DND-41 (cell line): ENCODE data around the gene PDZD4.
"Not testable (repeated sequence)": the region's sequence is repeated elsewhere in the genome, so short reads cannot be mapped to it uniquely, and the experiment has no call there.

Source experiments
- ATAC-seq: fragments of 200-7000 bp; cut with Tn5 transposase; 3 replicates; pipeline ENCODE4 v1.9.1; 2021; ENCODE audit warnings: low read depth; ENCODE audit not compliant: insufficient read depth
- DNase-seq: peaks from one replicate; pipeline ENCODE4 v3.0.0-alpha.2; 2020
- H2AFZ ChIP-seq: 2 replicates; pipeline ENCODE4 v1.6.0; 2012; ENCODE audit warnings: low read depth, low read length
- H3K27ac ChIP-seq: 2 replicates; pipeline ENCODE4 v1.5.1; 2012; ENCODE audit warnings: low read length, inconsistent platforms
- H3K27me3 ChIP-seq: fragments of 200-600 bp; sonication (generic); 2 replicates; pipeline ENCODE4 v1.6.0; 2012; ENCODE audit warnings: low read length, mild to moderate bottlenecking, inconsistent platforms; ENCODE audit not compliant: insufficient read depth, poor library complexity
- H3K36me3 ChIP-seq: 2 replicates; pipeline ENCODE4 v1.5.1; 2012; ENCODE audit warnings: low read length, inconsistent platforms; ENCODE audit not compliant: insufficient read depth
- H3K4me1 ChIP-seq: 2 replicates; pipeline ENCODE4 v1.5.1; 2012; ENCODE audit warnings: mild to moderate bottlenecking, low read length; ENCODE audit not compliant: insufficient read depth
- H3K4me2 ChIP-seq: 2 replicates; pipeline ENCODE4 v1.6.0; 2012; ENCODE audit warnings: mild to moderate bottlenecking, moderate library complexity, low read length, inconsistent platforms; ENCODE audit not compliant: insufficient read depth
- H3K4me3 ChIP-seq, 2 experiments: fragments of 200-600 bp in 1 of 2; shearing (Covaris generic) in 1 of 2; 2 replicates each; pipeline ENCODE4 v1.5.1; 2012 to 2016; ENCODE audit warnings: inconsistent platforms in 2 of 2, low read length in 2 of 2, mild to moderate bottlenecking in 2 of 2, low read depth in 1 of 2, moderate library complexity in 1 of 2
- H3K79me2 ChIP-seq: 2 replicates; pipeline ENCODE4 v1.6.0; 2012; ENCODE audit warnings: low read length, inconsistent platforms; ENCODE audit not compliant: insufficient read depth
- H3K9ac ChIP-seq: 2 replicates; pipeline ENCODE4 v1.6.0; 2012; ENCODE audit warnings: low read depth, mild to moderate bottlenecking, inconsistent platforms, low read length, moderate library complexity
- H3K9me3 ChIP-seq: 2 replicates; pipeline ENCODE4 v1.5.1; 2012; ENCODE audit warnings: low read length, moderate library complexity, mild to moderate bottlenecking, inconsistent platforms; ENCODE audit not compliant: insufficient read depth, severe bottlenecking
- H4K20me1 ChIP-seq: 2 replicates; pipeline ENCODE4 v1.6.0; 2012; ENCODE audit warnings: low read length; ENCODE audit not compliant: insufficient read depth
- EZH2 ChIP-seq: IDR thresholded peaks from 3 replicates; pipeline ENCODE4 v1.6.1; 2012; ENCODE audit warnings: borderline replicate concordance, low read depth, mild to moderate bottlenecking, moderate library complexity, low read length, inconsistent platforms; ENCODE audit not compliant: severe bottlenecking
- TF ChIP-seq, protein P1 (sequence below): IDR thresholded peaks from 2 replicates; pipeline ENCODE4 v1.5.1; 2012; ENCODE audit warnings: borderline replicate concordance, low read length, moderate library complexity, mild to moderate bottlenecking; ENCODE audit not compliant: poor library complexity, severe bottlenecking; ENCODE audit errors: extremely low read depth

PDZD4 gene

DNA sequence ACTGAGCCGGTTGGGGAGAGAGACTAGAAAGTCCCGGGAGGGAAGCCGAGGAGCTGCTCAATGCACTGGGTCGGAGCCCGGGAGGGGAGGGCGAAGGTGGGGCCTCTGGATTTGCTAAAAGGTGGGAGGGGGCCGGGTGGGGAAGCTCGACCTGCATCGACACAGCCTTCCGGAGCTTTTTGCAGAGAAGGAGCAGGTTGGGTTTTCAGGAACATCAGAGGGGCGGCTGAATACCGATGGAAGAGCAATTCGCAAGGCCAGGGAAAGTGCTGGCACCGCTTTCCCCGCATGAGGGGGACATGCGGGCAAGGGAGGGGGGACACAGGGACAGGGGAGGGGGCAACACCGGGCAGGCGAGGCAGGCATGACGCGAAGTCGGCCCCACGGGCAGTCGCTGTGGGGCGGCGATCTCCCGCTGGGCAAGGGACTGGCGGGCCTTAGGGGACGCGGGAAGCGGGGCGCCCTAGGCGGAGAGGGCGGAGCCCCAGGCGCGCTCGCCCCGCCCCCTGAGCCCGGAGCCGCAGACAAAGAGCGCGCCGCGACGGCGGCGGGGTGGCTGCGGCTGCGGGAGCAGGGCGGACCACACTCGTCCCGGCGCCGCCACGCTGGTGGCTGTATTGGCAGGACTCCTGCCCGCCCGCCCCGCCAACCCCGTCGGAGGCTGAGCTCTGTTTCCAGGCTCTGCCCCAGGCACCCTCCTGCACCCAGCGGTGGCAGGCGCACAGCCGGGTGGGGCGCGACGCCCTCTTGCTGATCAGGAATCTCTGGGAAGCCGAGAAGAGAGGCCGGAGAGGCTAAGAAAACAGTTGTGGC is 11.6 kb downstream of the PDZD4 start:
- peak; percentile 38 for DNase-seq
- peak overlapping the region in 1 of 2 experiments; percentile 20; a peak in 2 of 4 replicates for H3K4me3 ChIP-seq

GRCh38 chrX:153818064-153818463 is 12.3 kb downstream of the PDZD4 start:
- not testable (repeated sequence) for H3K4me2 ChIP-seq, ATAC-seq

More for the DNA sequence above, 11.6 kb downstream of the PDZD4 start:
- Histone ChIP-seq H3K9ac (peak overlapping the region; percentile 31; the same call in 1 of the 2 replicates), H3K4me1 (peaks cover 27% of the 10 kb centered on the region), H4K20me1 (no peaks in the 10 kb centered on the region), H3K9me3 (no peaks in the 10 kb centered on the region), H2AFZ (peak overlapping the region; percentile 33; the same call in 1 of the 2 replicates), H3K27ac (no peak overlapping the region), H3K79me2 (no peaks in the 10 kb centered on the region), H3K36me3 (no peaks in the 10 kb centered on the region), H3K4me2 (peak overlapping the region; percentile 47), H3K27me3 (peaks cover 11% of the 10 kb centered on the region)
- peak; percentile 79 for ATAC-seq
- TF ChIP-seq, protein P1, sequence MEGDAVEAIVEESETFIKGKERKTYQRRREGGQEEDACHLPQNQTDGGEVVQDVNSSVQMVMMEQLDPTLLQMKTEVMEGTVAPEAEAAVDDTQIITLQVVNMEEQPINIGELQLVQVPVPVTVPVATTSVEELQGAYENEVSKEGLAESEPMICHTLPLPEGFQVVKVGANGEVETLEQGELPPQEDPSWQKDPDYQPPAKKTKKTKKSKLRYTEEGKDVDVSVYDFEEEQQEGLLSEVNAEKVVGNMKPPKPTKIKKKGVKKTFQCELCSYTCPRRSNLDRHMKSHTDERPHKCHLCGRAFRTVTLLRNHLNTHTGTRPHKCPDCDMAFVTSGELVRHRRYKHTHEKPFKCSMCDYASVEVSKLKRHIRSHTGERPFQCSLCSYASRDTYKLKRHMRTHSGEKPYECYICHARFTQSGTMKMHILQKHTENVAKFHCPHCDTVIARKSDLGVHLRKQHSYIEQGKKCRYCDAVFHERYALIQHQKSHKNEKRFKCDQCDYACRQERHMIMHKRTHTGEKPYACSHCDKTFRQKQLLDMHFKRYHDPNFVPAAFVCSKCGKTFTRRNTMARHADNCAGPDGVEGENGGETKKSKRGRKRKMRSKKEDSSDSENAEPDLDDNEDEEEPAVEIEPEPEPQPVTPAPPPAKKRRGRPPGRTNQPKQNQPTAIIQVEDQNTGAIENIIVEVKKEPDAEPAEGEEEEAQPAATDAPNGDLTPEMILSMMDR: no peak
- peak; percentile 61 for TF ChIP-seq EZH2

GRCh38 chrX:153816831-153817690 is 13.3 kb downstream of the PDZD4 start:
- no peak for DNase-seq
- peaks cover 22% of the 10 kb centered on the region for H3K4me1 ChIP-seq
- peaks cover 11% of the 10 kb centered on the region for H3K27me3 ChIP-seq
- TF ChIP-seq EZH2: no peak
- TF ChIP-seq, protein P1: no peak
- no peaks in the 10 kb centered on the region for H3K79me2 ChIP-seq
- no peaks in the 10 kb centered on the region for H3K36me3 ChIP-seq
- no peaks in the 10 kb centered on the region for H3K9me3 ChIP-seq
- no peak for ATAC-seq
- no peak overlapping the region for H3K9ac ChIP-seq
- no peak overlapping the region for H3K27ac ChIP-seq
- no peaks in the 10 kb centered on the region for H4K20me1 ChIP-seq
- no peak overlapping the region for H3K4me3 ChIP-seq
- H2AFZ ChIP-seq: no peak overlapping the region
- no peak overlapping the region for H3K4me2 ChIP-seq

More at GRCh38 chrX:153818064-153818463, 12.3 kb downstream of the PDZD4 start:
- H3K9me3 ChIP-seq, DNase-seq, H3K9ac ChIP-seq, H3K27ac ChIP-seq, H4K20me1 ChIP-seq, H3K36me3 ChIP-seq, H3K79me2 ChIP-seq, H3K4me3 ChIP-seq, H2AFZ ChIP-seq: not testable (repeated sequence)
- peaks cover 11% of the 10 kb centered on the region for H3K27me3 ChIP-seq
- H3K4me1 ChIP-seq: peaks cover 27% of the 10 kb centered on the region
